ENCODE results near the gene HNF4A.
"Not testable (repeated sequence)": the region's sequence is repeated elsewhere in the genome, so short reads cannot be mapped to it uniquely, and the experiment has no call there.

Gene HNF4A

GRCh38 chr20:44335675-44336074 lies 19.8 kb upstream of the HNF4A start:
- no peak for DNase-seq (ENCODE audit: low read depth)
- no peak for TF ChIP-seq CTCF (IDR thresholded peaks at IDR 0.05; ENCODE audit: control insufficient read depth, extremely low read depth, insufficient read depth)
- no peak overlapping the region for H3K4me3 ChIP-seq (ENCODE audit: low read depth, low read length)

GRCh38 chr20:44336086-44336485 lies 19.4 kb upstream of the HNF4A start:
- no peak for DNase-seq (ENCODE audit: low read depth)
- H3K4me3 ChIP-seq (ENCODE audit: low read depth, low read length): no peak overlapping the region
- TF ChIP-seq CTCF (IDR thresholded peaks at IDR 0.05; ENCODE audit: control insufficient read depth, extremely low read depth, insufficient read depth): no peak

GRCh38 chr20:44336725-44337380 lies 18.6 kb upstream of the HNF4A start, which contains the start of gene R3HDML:
R3HDML (plus strand) TSS chr20:44337043; CDS start chr20:44337158, 115 bp downstream.
- TF ChIP-seq CTCF (IDR thresholded peaks at IDR 0.05; ENCODE audit: control insufficient read depth, extremely low read depth, insufficient read depth): no peak
- H3K4me3 ChIP-seq (ENCODE audit: low read depth, low read length): no peak within 1 kb of the TSS
- no peak for DNase-seq (ENCODE audit: low read depth)

GRCh38 chr20:44342248-44342647 lies 13.3 kb upstream of the HNF4A start:
- no peak for DNase-seq (ENCODE audit: low read depth)
- H3K4me3 ChIP-seq (ENCODE audit: low read depth, low read length): no peak overlapping the region

GRCh38 chr20:44343162-44343675 lies 12.3 kb upstream of the HNF4A start:
- TF ChIP-seq CTCF (IDR thresholded peaks at IDR 0.05; ENCODE audit: control insufficient read depth, extremely low read depth, insufficient read depth): no peak
- no peak for DNase-seq (ENCODE audit: low read depth)
- H3K4me3 ChIP-seq (ENCODE audit: low read depth, low read length): no peak overlapping the region

More at GRCh38 chr20:44342248-44342647, 13.3 kb upstream of the HNF4A start:
- no peak for TF ChIP-seq CTCF (IDR thresholded peaks at IDR 0.05; ENCODE audit: control insufficient read depth, extremely low read depth, insufficient read depth)

GRCh38 chr20:44344723-44345122 lies 10.8 kb upstream of the HNF4A start:
- TF ChIP-seq CTCF (IDR thresholded peaks at IDR 0.05; ENCODE audit: control insufficient read depth, extremely low read depth, insufficient read depth): no peak
- H3K4me3 ChIP-seq (ENCODE audit: low read depth, low read length): no peak overlapping the region
- DNase-seq (ENCODE audit: low read depth): no peak

GRCh38 chr20:44345147-44345546 lies 10.4 kb upstream of the HNF4A start:
- no peak for TF ChIP-seq CTCF (IDR thresholded peaks at IDR 0.05; ENCODE audit: control insufficient read depth, extremely low read depth, insufficient read depth)
- H3K4me3 ChIP-seq (ENCODE audit: low read depth, low read length): no peak overlapping the region
- no peak for DNase-seq (ENCODE audit: low read depth)

- DNase-seq (ENCODE audit: low read depth); H3K4me3 ChIP-seq (ENCODE audit: low read depth, low read length): not testable (repeated sequence)
Observed at GRCh38 chr20:44345941-44346340, 9.6 kb upstream of the HNF4A start.

Measured in LNCaP clone FGC (cell line).